ENCODE results near the gene SURF6. TPM values are rescaled to one million over a fixed set of nuclear protein-coding genes. Genes with fewer than 3 reads are reported as not detected.

SURF6 gene
- polyA plus RNA-seq, 3 donors = 0.75 to 12.9 (median 2.9) TPM

GRCh38 chr9:133362359-133363044 is 26.5 kb upstream of the SURF6 start:
- Histone ChIP-seq H3K9ac (ENCODE audit: insufficient read depth, low read length, poor library complexity, severe bottlenecking) (no peak overlapping the region), H3K9me3 (replicated peaks in 1 of 2; ENCODE audit: control insufficient read depth in 1 of 2, insufficient read depth in 1 of 2, low read length in 2 of 2) (no peaks in the 10 kb centered on the region), H2AFZ (ENCODE audit: insufficient read depth, low read depth, low read length, poor library complexity, severe bottlenecking) (no peak overlapping the region), H3K36me3 (replicated peaks in 1 of 2; ENCODE audit: control insufficient read depth in 1 of 2, insufficient read depth in 2 of 2, low read length in 2 of 2) (peaks cover 71 to 85% of the 10 kb centered on the region in 2 donors), H3K27me3 (ENCODE audit: control insufficient read depth in 2 of 2, insufficient read depth in 2 of 2, low read length in 2 of 2) (no peaks in the 10 kb centered on the region), H3K4me2 (replicated peaks; ENCODE audit: extremely low read depth, low read length, poor library complexity, severe bottlenecking) (no peak overlapping the region), H3K27ac (ENCODE audit: low read depth in 1 of 2, low read length in 2 of 2) (no peak overlapping the region), H4K20me1 (ENCODE audit: insufficient read depth, low read length) (peaks cover 78% of the 10 kb centered on the region), H3K4me3 (replicated peaks in 1 of 3; ENCODE audit: low read depth in 2 of 3, low read length in 3 of 3) (no peak overlapping the region), H3K4me1 (ENCODE audit: control insufficient read depth in 1 of 2, insufficient read depth in 2 of 2, low read length in 2 of 2) (peaks cover 3 to 7% of the 10 kb centered on the region in 2 donors), H3K79me2 (ENCODE audit: insufficient read depth, low read length) (peaks cover 32% of the 10 kb centered on the region)
- no peak for TF ChIP-seq CTCF (IDR thresholded peaks at IDR 0.05)
- peak overlapping the region in 1 of 7 donors; percentile 38 for H3K27ac Mint-ChIP-seq
- peaks cover 16% of the 10 kb centered on the region for H3K4me1 Mint-ChIP-seq
- no peak overlapping the region for H3K4me3 Mint-ChIP-seq
- 89% methylated on average over 12 of the region's 15 CpGs for WGBS (ENCODE audit: insufficient coverage)
- H3K36me3 Mint-ChIP-seq = peaks cover 76 to 86% of the 10 kb centered on the region in 2 donors
- peaks cover 0 to 2% (median 0%) of the 10 kb centered on the region in 3 donors for H3K27me3 Mint-ChIP-seq (ENCODE audit: low read depth in 3 of 3)
- H3K9me3 Mint-ChIP-seq = peaks cover 0 to 1% (median 0%) of the 10 kb centered on the region in 7 donors
- intact Hi-C loops (cut with micrococcal nuclease) = no loop called here
- no peak for DNase-seq

- H3K4me3 Mint-ChIP-seq = no peak overlapping the region
- peaks cover 12 to 16% of the 10 kb centered on the region in 2 donors for H3K4me1 ChIP-seq (ENCODE audit: control insufficient read depth in 1 of 2, insufficient read depth in 2 of 2, low read length in 2 of 2)
- WGBS (ENCODE audit: insufficient coverage) = 93% methylated on average over 11 of the region's 13 CpGs
- H3K4me1 Mint-ChIP-seq = peaks cover 24% of the 10 kb centered on the region
- H3K9me3 ChIP-seq (replicated peaks in 1 of 2; ENCODE audit: control insufficient read depth in 1 of 2, insufficient read depth in 1 of 2, low read length in 2 of 2) = no peaks in the 10 kb centered on the region
- peak overlapping the region in 1 of 2 donors; percentile 26 for H3K27ac ChIP-seq (ENCODE audit: low read depth in 1 of 2, low read length in 2 of 2)
- H3K79me2 ChIP-seq (ENCODE audit: insufficient read depth, low read length) = peaks cover 31% of the 10 kb centered on the region
- no peak overlapping the region for H2AFZ ChIP-seq (ENCODE audit: insufficient read depth, low read depth, low read length, poor library complexity, severe bottlenecking)
- peak overlapping the region in 1 of 7 donors; percentile 83 for H3K27ac Mint-ChIP-seq
- intact Hi-C loops (cut with micrococcal nuclease) = no loop called here
- H3K4me3 ChIP-seq (replicated peaks in 1 of 3; ENCODE audit: low read depth in 2 of 3, low read length in 3 of 3) = no peak overlapping the region
- no peak overlapping the region for H3K4me2 ChIP-seq (replicated peaks; ENCODE audit: extremely low read depth, low read length, poor library complexity, severe bottlenecking)
- no peak for TF ChIP-seq CTCF (IDR thresholded peaks at IDR 0.05)
- H3K27me3 Mint-ChIP-seq (ENCODE audit: low read depth in 3 of 3) = peaks cover 0 to 2% (median 0%) of the 10 kb centered on the region in 3 donors
- peaks cover 69% of the 10 kb centered on the region for H4K20me1 ChIP-seq (ENCODE audit: insufficient read depth, low read length)
- H3K36me3 Mint-ChIP-seq = peaks cover 69 to 77% of the 10 kb centered on the region in 2 donors
- H3K9me3 Mint-ChIP-seq = peaks cover 0 to 1% (median 0%) of the 10 kb centered on the region in 7 donors
- no peak for DNase-seq
- no peak overlapping the region for H3K9ac ChIP-seq (ENCODE audit: insufficient read depth, low read length, poor library complexity, severe bottlenecking)
- H3K36me3 ChIP-seq (replicated peaks in 1 of 2; ENCODE audit: control insufficient read depth in 1 of 2, insufficient read depth in 2 of 2, low read length in 2 of 2) = peaks cover 62 to 76% of the 10 kb centered on the region in 2 donors
- H3K27me3 ChIP-seq (ENCODE audit: control insufficient read depth in 2 of 2, insufficient read depth in 2 of 2, low read length in 2 of 2) = no peaks in the 10 kb centered on the region
Measured at GRCh38 chr9:133361507-133362092, 25.6 kb upstream of the SURF6 start.
